HK-2 (cell line): ENCODE data around the gene CDK4.
A peak's percentile ranks its signal among the peaks of the same experiment; 100 is the strongest.

Experiments used
- DNase-seq: peaks from one replicate; pipeline ENCODE4 v3.0.0-alpha.2; 2018; ENCODE audit not compliant: unreplicated experiment

The CDK4 gene

DNA sequence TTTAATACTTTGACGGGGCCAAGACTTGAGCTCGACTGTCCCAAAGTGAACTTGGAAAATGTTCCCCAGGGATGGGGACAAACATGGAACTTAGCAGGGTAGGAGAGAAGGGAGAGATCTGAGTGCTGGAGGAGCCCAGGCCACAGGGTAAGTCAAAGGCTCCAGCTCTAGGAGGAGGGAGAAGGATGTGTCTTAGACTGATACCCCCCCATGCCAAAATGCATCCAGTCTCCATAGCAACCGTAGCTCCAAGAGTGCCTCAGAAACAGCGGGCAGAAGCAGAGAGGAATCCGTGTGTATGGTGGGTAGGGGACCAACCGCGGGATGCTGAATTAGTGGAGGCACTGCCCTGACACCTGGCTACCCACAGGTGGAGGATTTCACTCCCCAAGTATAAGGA is 12.7 kb downstream of the CDK4 start:
- DNase-seq, result no peak

DNA sequence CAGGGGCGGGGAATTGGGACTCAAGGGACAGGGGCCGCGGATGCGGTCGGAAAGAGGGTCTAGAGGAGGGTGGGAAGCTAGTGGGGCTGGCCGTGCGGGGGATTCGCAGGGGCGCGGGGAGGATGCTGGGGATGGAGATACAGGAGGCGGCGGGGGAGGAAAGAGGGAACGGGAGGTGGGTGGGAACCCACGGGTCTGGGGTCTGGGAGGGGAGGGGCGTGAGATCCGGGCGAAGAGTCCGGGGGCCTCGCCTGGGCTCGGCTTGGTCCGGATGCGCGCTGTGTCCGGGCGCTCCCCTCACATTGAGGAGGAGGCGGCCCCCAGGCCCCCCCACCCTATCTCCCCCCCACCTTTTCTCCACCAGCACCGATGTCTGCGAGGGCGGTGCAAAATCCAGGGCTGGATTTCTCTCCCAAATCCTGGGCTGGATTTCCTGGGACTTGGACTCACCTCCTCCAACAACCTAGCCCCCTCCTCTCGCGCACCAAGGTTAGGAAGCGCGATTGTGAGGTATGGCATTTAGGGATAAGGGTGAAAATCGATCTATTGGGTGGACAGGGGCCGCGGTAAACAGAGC is 13.4 kb downstream of the CDK4 start, which contains the start of gene AGAP2:
Gene AGAP2, minus strand, starts transcription at position 82 of the 577 bp plus-strand sequence. CDS start 496 bp downstream, outside the sequence.
- DNase-seq, result no peak

GRCh38 chr12:57737467-57738460 is 14.3 kb downstream of the CDK4 start:
- DNase-seq, result no peak

DNA sequence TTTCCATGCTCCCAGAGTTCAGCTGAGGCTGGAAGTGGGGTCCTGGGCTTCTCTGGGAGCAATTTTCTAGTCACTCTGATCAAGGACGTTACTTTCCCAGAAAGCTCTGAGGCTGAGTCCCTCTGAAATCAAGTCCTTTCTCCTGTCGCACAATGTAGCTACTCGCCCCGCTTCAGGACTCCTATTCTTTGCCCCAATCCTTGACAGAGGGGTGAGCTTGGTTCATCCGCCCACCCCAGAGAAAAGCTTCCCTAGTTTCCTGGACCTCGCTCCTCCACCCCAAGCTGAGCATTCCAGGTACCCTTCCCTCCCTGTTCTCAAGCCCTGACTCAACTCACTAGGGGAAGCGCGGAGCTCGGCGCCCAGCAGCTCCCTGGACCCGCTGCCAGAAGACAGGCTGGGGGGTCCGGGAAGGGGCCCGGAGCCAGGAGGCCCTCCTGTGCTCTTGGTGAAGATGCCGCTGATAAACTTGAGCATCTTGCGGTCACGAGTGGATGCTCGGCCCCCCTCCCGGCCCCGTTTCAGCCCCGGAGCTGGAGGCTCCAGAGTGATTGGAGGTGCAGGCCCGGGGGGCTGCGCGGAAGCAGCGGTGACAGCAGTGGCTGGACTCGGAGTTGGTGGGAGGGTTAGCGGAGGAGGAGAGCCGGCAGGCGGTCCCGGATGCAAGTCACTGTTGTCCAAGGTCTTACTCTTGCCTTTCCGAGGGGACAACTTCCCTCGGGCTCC is 15.2 kb downstream of the CDK4 start:
- DNase-seq, result no peak

GRCh38 chr12:57735952-57736740 is 16.0 kb downstream of the CDK4 start:
- peak; percentile 59 for DNase-seq

DNA sequence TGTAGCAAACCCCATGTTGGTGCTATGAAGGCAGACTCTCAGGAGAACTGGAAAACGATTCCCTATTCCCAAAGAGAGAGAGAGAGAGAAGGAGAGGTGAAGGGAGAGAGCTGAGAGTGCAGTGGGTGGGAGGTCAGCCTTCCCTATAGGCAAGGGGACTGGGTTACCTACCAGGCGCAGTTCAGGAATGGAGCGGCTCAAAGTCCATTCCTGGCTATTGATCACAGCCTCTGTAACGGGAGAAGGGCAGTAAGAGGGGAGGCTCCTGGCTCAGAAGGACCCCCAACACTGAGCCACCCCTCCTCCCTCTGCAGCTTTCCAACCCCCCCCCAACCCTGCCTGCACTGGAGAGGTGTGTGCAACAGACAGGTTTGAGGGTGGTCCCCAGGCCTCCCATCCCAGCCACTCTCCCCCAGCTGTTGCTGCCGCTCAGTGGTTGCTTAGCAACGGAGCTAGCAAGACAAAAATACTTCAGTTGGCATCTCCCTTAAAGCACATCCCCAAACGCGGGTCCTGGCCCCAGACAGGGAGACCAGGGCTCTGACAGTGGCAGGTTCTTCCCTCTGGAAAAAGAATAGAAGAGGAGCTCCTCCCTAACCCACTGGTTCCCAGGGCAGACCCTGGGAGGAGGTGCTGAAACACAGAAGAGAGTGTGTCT is 16.8 kb downstream of the CDK4 start:
- no peak for DNase-seq

GRCh38 chr12:57734591-57734990 is 17.5 kb downstream of the CDK4 start:
- DNase-seq, result no peak

- DNase-seq, result no peak
Observed at GRCh38 chr12:57733928-57734327, 18.2 kb downstream of the CDK4 start.

GRCh38 chr12:57732726-57733593 is 19.1 kb downstream of the CDK4 start:
- DNase-seq, result no peak

- DNase-seq, result no peak
Observed at GRCh38 chr12:57732270-57732669, 19.8 kb downstream of the CDK4 start.

DNA sequence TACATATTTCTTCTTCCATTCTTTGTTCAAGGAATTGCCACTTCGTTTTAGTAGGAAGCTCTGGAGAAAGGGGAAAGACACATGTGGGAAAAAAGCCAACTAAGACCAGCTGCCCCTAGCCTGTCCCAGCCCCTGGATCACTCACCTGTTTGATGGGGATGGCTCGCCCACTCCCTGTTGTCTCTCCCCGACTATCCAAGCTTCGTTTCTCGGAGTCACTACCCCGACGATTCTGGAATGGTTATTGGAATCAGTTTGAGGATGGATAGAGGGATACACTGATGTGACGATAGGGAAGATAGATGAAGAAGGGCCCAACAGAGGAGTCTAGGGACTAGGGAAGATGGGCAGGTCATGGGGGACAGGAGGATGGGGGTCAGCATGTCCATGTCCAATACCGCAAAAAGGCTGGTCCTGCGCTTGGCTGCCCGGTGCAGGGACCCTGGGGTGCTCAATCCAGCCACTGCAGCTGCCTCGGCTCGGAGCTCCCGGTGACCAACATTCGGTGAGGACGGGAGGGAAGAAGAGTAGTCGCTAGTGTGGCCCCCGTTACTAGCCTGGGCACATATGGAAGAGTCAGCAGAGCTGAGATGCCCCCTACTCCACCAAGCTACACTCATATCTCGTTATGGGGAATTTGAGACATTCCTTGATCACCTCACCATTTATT is 20.6 kb downstream of the CDK4 start:
- DNase-seq, result no peak

DNA sequence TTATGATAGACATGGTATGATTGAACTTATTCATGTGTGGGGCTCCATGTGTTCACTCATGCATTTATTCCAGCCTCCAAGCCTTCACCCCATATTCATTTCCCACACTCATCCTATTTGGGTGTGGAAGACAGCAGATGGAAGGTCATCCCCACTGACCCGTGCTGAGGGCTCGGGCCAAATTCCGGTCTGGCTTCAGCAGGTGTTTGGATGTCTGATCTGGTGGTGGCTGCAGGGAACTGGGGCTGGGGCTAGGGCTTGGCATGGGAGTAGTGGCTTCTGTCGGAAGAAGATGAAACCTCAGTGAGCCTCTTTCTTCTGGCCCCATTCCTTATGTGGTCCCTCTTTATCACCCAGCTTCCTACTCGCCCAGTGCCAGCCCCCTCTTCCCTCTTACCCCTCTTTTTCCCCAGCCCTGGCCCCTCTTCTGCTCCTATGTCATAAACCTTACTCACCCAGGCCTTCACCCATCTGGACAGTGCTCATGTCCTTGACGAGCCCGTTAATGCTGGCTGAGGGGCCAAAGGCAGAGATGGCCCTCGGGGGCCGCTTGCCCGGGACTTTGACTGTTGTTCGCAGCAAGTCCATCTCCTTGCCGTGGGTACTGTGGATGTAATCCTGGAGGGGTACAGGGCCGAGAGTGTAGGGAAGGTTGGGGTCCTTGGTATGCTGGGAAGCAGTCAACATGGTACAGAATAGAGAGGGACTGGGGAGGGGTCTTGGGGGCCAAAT is 21.6 kb downstream of the CDK4 start:
- DNase-seq, result no peak

DNA sequence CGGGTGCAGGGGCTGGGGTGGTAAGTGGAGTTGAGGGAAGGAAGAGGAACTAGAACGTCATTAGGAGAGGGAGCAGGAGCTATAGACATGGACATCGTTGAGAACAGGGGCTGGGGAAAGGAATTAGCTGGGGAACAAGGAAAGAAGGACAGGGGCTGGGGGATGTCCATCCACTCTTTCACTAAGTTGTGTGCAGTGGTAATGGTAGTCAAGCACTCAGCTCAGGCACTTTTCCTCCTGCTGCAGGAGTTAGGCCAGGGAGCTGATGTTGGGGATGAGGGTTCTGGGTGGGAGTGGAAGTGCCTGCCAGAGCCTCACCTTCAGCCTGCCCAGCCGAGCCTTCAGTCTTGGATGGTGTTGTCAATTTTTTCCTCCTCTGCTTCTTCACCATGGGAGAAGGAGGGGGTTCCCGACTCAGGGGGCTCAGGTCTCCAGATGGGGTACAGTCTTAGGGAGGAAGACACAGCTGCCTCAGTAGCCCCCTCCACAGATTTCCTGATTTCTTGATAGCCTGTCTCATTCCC is 22.7 kb downstream of the CDK4 start:
- no peak for DNase-seq

DNA sequence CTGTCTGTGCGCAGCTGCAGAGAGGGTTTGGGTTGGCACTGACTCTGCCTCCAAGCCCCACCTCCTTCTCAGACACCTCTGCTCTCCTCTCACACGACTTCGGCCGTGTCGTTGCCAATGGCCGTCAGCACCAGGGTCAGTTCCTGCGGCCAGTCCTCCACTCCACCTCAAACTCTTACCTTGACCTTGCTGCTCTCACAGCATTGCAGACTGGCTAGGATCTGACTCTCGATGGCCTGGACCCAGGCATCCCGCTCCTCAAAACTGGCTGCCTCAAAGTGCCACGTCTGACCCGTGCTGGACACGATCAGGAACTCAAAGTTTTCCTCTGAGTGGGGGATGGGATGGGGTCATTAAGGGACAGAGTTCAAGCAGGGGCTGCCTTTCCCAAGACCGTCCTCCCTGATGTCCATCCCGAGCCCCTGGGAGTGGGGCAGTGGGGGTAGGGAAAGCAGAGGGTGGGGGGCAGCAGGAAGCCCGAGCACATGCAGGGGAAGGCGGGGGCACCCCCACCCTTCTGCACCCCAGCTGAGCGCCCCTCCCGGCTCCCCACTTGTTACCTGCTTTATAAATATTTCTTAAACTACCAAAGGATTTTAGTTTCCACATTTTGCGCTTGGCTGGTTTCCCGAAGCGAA is 24.2 kb downstream of the CDK4 start:
- no peak for DNase-seq

DNA sequence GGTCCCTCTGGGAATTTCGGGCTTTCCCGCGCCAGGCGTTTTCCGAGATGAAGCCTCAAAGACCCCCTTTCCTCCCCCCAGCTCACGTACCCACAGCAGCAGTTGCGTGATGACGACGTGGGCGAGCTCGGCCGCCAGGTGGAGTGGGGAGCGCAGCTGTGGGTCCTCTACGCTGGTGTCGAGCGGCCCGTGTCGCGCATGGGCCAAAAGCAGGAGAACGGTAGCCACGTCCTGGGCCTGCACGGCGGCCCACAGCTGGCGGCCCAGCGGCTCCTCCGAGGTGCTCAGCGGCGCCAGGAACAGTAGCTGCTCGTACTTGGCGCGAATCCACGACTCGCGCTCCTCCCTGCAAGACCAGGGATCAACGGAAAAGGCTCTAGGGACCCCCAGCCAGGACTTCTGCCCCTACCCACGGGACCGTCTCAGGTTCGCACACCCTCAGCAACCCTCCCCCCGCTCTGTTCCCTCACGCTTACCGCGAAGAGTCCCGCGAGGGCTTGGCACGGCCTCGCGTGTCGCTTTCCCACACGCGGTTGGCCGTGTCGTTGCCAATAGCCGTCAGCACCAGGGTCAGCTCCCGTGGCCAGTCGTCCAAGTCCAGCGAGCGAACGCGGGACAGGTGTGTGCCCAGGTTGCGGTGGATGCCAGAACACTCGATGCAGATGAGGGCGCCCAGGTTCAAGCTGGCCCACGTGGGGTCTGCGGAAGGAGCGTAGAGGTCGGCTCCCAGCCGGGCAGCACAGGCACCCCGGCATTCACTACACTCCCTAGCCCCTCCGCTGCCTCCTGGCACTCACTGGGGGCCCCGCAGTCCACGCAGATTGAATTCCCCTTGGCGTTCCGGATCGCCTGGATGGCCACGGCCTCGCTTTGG is 25.0 kb downstream of the CDK4 start:
- DNase-seq, result no peak

- DNase-seq, result peak; percentile 89
Observed at GRCh38 chr12:57726151-57726883, 25.8 kb downstream of the CDK4 start.

- no peak for DNase-seq
Observed at GRCh38 chr12:57725851-57726150, 26.3 kb downstream of the CDK4 start.
